Activated gamma-delta T cell treated with Interleukin-2 at 50 U/mL for 16 hours (primary cell): ENCODE results near the gene TRPC4.

Experiments
- DNase-seq: peaks from one replicate; pipeline ENCODE4 v3.0.0-alpha.2; 2020

TRPC4 gene

DNA sequence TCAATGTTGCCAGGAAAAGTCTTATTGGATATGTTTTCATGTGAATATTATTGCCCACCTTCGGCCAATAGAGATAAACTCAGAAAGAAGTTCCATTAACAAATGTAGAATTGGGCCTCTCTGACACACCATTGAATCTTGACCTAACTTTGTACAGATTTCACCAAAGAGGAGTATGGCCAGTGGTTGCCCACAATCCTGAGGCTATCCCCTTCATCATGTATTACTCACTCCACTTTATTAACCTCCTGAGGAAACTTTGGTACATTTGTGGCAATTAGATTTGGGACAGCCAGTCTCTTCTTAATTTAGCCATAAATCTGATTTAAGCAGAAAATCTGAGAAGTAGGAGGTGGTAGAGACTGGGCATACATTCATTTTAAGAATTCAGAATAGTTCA lies 217.7 kb downstream of the TRPC4 start:
- DNase-seq, result no peak

DNA sequence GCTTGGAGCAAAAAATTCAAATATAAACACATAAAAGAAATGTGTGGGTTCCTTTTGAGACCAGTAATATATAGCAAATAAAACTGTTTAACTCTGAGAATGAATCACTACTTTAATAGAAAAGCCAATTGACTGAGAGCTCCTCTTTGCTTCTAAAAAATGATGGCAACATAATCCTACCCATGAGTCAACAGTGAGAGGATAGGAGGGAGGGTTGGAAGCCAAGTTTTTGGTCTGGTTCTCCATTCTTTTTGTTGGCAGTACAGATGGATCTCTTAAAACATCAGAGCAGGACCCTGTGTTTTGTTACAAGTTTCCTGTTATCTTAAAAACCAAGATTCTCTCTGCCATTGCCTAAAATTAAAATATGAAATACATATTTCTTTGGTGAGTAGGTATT lies 221.0 kb downstream of the TRPC4 start:
- no peak for DNase-seq

DNA sequence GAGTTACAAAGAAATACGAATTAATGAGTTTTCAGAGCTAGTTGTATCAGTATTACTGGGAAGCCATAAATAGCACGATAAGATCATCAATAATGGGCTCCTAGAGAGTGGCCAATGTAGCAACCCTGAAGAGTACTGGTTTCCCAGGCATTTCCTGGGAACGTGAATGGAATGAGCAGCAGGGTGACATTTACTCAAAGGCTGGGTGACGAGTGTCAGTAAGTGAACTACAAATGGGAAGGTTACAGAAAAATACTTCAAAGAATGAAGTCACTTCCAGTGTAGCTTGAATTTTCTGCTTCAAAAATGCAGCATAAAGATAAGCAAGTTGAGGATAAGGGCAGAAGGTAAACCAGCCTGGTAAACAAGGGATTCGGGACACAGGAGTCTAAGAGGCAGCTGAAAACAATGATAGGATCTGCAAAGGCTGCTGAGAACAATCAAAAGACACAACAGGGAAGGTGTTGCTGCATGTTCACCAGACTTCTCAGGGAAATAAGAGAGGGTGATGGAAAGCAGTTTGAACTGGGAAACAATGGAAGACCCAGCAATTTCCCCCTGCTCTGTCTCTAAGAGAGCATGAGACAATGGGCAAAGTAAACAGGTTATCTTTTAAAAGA lies 222.4 kb downstream of the TRPC4 start:
- no peak for DNase-seq

DNA sequence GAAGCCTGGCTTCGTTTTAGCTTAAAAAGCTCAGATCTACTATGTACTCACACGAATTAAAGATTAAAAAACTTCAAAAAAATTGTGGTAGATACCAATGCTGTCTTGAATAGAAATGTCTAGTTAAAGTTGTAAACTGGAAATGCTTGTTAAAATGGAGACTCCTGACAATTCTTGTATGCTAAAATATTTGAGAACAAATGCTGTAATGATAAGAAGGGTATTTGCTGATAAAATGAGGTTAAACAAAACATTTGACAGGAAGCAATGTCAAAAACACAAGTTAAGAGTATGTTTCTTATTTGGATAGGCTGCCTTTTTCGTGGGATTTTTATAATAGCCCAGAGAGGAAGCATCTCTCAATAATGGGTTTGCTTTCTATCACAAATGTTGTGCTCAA lies 223.0 kb downstream of the TRPC4 start:
- no peak for DNase-seq

DNA sequence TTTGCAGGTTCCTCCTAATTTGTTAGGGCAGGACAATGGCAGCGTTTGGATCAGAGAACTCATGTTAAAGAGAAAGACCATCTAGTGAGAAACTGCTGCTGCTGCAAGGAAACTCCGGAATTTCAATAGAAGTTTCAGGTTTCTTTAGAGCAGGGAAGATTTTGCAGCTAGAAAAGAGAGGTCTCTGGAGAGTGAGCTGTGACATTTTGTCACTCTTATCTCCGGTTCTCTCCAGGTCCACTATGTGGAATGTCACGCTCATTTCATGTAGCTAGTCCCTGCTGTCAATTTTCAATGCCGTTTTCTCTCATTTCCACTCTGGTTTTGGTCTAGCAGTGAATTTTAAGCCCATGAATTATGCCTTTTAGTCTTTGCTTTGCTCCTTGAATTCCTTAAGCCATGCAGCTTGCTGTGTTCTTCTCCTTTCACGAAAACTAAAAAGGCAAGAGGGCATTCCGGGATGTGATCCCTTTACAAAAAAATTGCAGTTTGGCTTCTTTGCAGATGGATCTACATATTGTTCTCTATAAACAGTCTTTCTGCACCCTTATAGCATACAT lies 224.3 kb downstream of the TRPC4 start:
- DNase-seq, result no peak

- DNase-seq, result no peak
Observed at GRCh38 chr13:37641391-37641790, 228.2 kb downstream of the TRPC4 start.

- DNase-seq, result no peak
Observed at GRCh38 chr13:37640499-37640898, 229.1 kb downstream of the TRPC4 start.

DNA sequence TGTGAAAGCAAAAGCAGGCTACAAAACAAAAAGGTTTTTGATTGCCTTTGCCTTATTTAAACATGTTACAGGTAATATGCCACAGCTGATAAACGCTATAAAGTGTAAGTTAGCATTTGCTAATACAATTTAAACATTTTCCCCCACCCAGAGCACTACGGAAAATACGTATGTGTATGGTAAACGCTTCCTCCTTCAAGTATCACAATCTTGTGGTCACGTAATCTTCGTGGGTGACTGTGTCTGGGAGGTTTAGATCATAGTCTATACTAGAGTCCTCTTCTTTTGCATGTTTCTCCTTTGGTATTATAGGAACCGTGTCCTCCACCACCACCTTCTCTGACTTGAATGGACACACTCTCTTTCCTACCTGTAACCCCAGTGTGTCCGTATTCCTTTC lies 232.9 kb downstream of the TRPC4 start:
- DNase-seq, result no peak

- no peak for DNase-seq
Observed at GRCh38 chr13:37632294-37632693, 237.3 kb downstream of the TRPC4 start.

DNA sequence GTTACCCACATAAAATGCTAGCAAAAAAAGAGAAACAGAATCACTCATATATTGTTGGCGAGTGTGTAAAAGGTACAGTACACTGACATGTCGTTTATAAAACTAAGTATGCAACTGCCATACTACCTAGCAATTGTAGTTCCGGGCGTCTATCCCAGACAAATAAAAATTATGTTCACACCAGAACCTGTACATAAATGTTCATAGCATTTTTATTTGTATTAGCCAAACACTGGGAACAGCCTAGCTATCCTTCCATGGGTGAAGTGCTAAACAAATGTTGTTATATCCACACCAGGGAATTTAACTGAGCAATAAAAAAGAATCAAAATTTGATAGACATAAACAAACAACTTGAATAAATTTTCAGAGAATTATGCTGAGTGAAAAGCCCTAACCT lies 242.1 kb downstream of the TRPC4 start:
- no peak for DNase-seq

- no peak for DNase-seq
Observed at GRCh38 chr13:37621811-37622361, 247.7 kb downstream of the TRPC4 start.

- no peak for DNase-seq
Observed at GRCh38 chr13:37618554-37618953, 251.0 kb downstream of the TRPC4 start.

GRCh38 chr13:37617173-37617572 lies 252.4 kb downstream of the TRPC4 start:
- no peak for DNase-seq

DNA sequence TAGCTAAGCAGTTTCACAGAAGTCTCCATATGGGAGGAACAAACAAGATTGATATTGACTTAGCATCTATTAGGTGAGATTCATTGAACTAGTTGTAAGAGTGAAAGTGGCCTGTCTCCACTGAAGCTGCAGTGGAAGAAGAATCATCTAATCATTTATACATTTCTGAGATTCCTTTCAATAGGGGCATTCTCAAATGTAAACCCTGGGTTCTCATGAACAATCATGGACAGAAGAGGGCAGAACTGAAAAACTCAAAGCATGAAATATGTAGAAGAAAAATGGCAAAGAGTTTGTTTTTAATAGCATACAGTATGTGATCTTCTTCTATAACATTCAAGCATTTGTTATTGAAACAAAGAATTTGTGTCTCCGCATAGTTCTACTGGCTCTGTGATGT lies 253.4 kb downstream of the TRPC4 start:
- DNase-seq, result no peak

DNA sequence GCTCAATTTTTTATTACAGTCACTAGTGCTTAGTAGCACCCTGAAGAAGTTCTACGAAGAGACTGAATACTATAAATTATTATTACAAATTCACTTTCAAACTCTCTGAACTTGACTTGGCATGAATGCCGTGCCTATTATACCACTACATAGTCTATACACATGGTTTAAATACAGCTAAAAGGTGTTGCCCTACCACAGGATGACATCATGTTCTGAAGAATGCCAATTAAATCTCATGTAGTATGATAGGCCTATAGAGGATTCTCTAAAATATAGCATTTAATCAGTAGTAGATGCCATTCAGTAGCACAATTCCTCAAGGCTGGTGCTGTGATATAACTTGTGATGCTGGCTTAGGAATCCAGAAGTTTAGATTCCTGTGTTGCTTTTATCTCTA lies 254.3 kb downstream of the TRPC4 start:
- DNase-seq, result no peak

- no peak for DNase-seq
Observed at GRCh38 chr13:37613638-37614037, 255.9 kb downstream of the TRPC4 start.

DNA sequence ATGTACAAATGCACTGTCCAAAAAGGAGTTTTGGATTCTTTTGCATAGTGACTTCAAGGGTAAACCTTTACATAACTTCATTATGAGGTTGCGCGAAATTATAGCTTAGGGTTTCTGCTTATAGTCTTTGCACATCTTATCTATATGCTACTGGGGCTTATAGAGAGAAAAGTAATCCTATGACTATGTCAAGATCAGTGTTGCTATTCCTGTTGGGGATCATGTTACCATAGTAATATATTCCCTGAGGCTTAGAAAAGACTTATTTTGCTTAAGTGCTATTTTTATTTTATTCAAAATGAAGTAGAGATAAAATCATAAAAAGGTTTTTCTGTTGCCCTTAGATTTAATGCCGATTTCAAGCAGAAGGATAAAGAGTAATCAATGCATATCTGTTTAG lies 256.3 kb downstream of the TRPC4 start:
- DNase-seq, result no peak

- DNase-seq, result no peak
Observed at GRCh38 chr13:37608750-37609339, 260.7 kb downstream of the TRPC4 start.

DNA sequence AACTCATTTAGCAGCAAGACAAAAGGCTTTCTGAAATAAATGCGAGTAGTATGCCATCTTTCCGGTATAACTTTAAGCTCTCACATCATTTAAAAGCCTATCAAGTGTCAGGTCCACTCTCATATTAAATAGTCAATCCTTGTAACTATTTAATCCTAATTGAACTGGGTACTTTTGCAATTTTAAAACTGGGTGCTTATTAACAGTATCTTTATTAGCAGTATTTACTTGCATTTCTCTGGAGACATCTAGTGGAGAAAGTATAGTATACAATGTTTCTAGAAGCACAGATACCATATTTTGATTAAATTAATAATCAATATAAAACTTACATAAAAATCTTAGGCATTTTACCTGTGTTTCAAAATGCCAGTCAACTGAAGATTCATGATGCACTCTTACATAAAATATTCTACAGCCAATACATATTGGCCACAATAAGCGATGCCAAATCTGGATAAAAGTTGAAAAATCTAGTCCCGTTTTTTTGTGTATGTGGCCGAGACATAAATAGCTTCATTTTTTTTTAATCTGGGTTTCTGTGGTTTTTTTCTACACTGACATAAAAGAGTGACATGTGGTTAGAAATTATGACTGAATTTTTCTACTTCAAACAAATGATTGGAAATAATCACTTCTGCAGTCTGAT lies 266.7 kb downstream of the TRPC4 start:
- no peak for DNase-seq

- no peak for DNase-seq
Observed at GRCh38 chr13:37601648-37602440, 267.7 kb downstream of the TRPC4 start.

- no peak for DNase-seq
Observed at GRCh38 chr13:37599519-37599918, 270.1 kb downstream of the TRPC4 start.

- DNase-seq, result no peak
Observed at GRCh38 chr13:37598597-37598996, 271.0 kb downstream of the TRPC4 start, which contains the start of gene POSTN. Gene POSTN (minus strand): TSS chr13:37598768. CDS start chr13:37598726, 42 bp downstream.

DNA sequence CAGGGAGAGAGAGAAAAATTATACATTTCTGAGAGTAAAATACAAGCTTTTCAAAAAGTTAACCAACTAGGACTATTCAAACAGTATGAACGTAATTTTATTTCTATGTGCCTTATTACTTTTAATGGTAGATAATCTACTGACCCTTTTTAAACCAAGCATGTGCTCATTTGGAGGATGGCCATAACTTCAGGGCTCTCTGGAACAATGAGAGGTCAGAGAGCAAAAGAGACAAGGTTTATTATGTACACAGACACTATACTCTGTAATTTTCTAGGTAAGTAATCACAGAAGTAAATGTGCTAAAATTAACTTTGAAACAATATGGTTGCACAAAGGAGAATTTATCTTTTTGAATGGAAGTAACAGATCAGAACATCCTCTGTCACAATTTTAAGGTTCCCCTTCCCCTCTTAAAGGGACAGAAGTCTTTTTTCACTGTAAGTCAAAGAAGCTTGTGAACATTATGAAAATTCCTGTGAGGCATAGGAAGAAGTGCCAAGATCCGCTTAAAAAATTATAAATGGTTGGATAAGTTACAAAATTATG lies 272.0 kb downstream of the TRPC4 start:
- DNase-seq, result no peak
